ENCODE data around the gene TCF4.

Gene TCF4

GRCh38 chr18:55402731-55403405 is 185.1 kb downstream of the TCF4 start:
- Histone ChIP-seq H3K4me1 (ENCODE audit: control insufficient read depth, insufficient read depth, low read length) (peaks cover 36% of the 10 kb centered on the region), H3K36me3 (ENCODE audit: control insufficient read depth in 2 of 2, insufficient read depth in 1 of 2, low read length in 2 of 2) (no peaks in the 10 kb centered on the region), H3K4me3 (ENCODE audit: low read depth, low read length) (no peak overlapping the region), H3K27ac (ENCODE audit: extremely low read depth, low read depth, low read length) (no peak overlapping the region; the same call in 1 of the 2 replicates), H3K9me3 (ENCODE audit: control insufficient read depth, insufficient read depth, low read depth, low read length) (no peaks in the 10 kb centered on the region)
- POLR2A ChIA-PET: interaction anchor here (0.6 kb wide), 1 partner anchor 184 kb away, joined by 4 read pairs; no protein-coding TSS in a partner anchor
- CTCF ChIA-PET: interaction anchor here (0.6 to 1.7 kb wide), 5 partner anchors 18 to 1174 kb away, joined by 3 to 9 read pairs (median 7); no protein-coding TSS in a partner anchor
- TF ChIP-seq PRDM2 (tag by site-specific recombination; IDR thresholded peaks at IDR 0.05; ENCODE audit: borderline replicate concordance) (no peak), ZNF2 (tag by site-specific recombination; IDR thresholded peaks at IDR 0.05) (0 out of 2 replicates have a peak, but pooled peaks have one; percentile 14), KLF16 (tag by site-specific recombination; IDR thresholded peaks at IDR 0.05) (no peak), ZBTB44 (tag by site-specific recombination; IDR thresholded peaks at IDR 0.05) (no peak), SP7 (tag by site-specific recombination; IDR thresholded peaks at IDR 0.05) (peak; percentile 85), ZNF549 (tag by site-specific recombination; IDR thresholded peaks at IDR 0.05) (no peak), OSR2 (tag by site-specific recombination; IDR thresholded peaks at IDR 0.05) (peak; percentile 37; the same call in 1 of the 2 replicates), ZNF335 (tag by site-specific recombination; conservative IDR thresholded peaks at IDR 0.05) (peak; percentile 17; the same call in 1 of the 2 replicates), FEZF1 (tag by site-specific recombination; IDR thresholded peaks at IDR 0.05) (peak; percentile 77), ZNF354C (tag by site-specific recombination; IDR thresholded peaks at IDR 0.05; ENCODE audit: borderline replicate concordance, low read depth) (no peak), ZNF837 (tag by site-specific recombination; IDR thresholded peaks at IDR 0.05) (no peak), ZSCAN30 (tag by site-specific recombination; IDR thresholded peaks at IDR 0.05) (peak; percentile 70; the same call in 1 of the 2 replicates), ZNF350 (tag by site-specific recombination; IDR thresholded peaks at IDR 0.05) (no peak), KLF1 (tag by site-specific recombination; IDR thresholded peaks at IDR 0.05) (no peak), ZNF366 (tag by site-specific recombination; conservative IDR thresholded peaks at IDR 0.05) (0 out of 2 replicates have a peak, but pooled peaks have one; percentile 29), INSM2 (tag by site-specific recombination; IDR thresholded peaks at IDR 0.05) (no peak), ZNF18 (tag by site-specific recombination; IDR thresholded peaks at IDR 0.05) (0 out of 2 replicates have a peak, but pooled peaks have one; percentile 30), ZNF266 (tag by site-specific recombination; IDR thresholded peaks at IDR 0.05; ENCODE audit: low read depth) (no peak), MYNN (tag by site-specific recombination; IDR thresholded peaks at IDR 0.05; ENCODE audit: borderline replicate concordance) (peak; percentile 37; the same call in 1 of the 2 replicates), ZNF639 (tag by site-specific recombination; IDR thresholded peaks at IDR 0.05) (no peak), ZXDB (tag by site-specific recombination; IDR thresholded peaks at IDR 0.05) (peak; percentile 52; the same call in 1 of the 2 replicates), ZNF830 (tag by site-specific recombination; IDR thresholded peaks at IDR 0.05; ENCODE audit: low read depth) (no peak)
